DMS53 treated with DMSO at 0.1 percent for 48 hours (cell line): ENCODE results near the gene AAGAB.
"Not testable (repeated sequence)": the region's sequence is repeated elsewhere in the genome, so short reads cannot be mapped to it uniquely, and the experiment has no call there.

Experiments used
- DNase-seq: peaks from one replicate; lab custom pipeline; 2025; ENCODE audit not compliant: unreplicated experiment; lab: John Stamatoyannopoulos, UW

AAGAB gene

GRCh38 chr15:67254238-67255175 is at the start of gene AAGAB, which contains the start of gene IQCH:
TSS of gene AAGAB (minus strand) at chr15:67254661. CDS start at chr15:67254631, 30 bp downstream.
TSS of gene IQCH (plus strand) at chr15:67254786. CDS start at chr15:67254897, 111 bp downstream.
- DNase-seq = peak; percentile 85

GRCh38 chr15:67303490-67304363 is 49.3 kb upstream of the AAGAB start:
- peak; percentile 17 for DNase-seq

GRCh38 chr15:67300266-67301025 is 46.0 kb upstream of the AAGAB start:
- no peak for DNase-seq

GRCh38 chr15:67296684-67297083 is 42.2 kb upstream of the AAGAB start:
- DNase-seq = no peak

- no peak for DNase-seq
These were observed 41.7 kb upstream of the AAGAB start for GRCh38 chr15:67296188-67296587.

GRCh38 chr15:67290319-67290718 is 35.9 kb upstream of the AAGAB start:
- DNase-seq = no peak

- not testable (repeated sequence) for DNase-seq
These were observed 31.9 kb upstream of the AAGAB start for GRCh38 chr15:67286400-67286799.

- DNase-seq = not testable (repeated sequence)
These were observed 31.2 kb upstream of the AAGAB start for GRCh38 chr15:67285625-67286024.

GRCh38 chr15:67281714-67282113 is 27.3 kb upstream of the AAGAB start:
- no peak for DNase-seq

- DNase-seq = no peak
These were observed 25.8 kb upstream of the AAGAB start for GRCh38 chr15:67280217-67280616.

- DNase-seq = no peak
These were observed 22.2 kb upstream of the AAGAB start for GRCh38 chr15:67276666-67277065.

- DNase-seq = no peak
These were observed 19.8 kb upstream of the AAGAB start for GRCh38 chr15:67274236-67274635.

- no peak for DNase-seq
These were observed 13.8 kb upstream of the AAGAB start for GRCh38 chr15:67267951-67268941.

- DNase-seq = no peak
These were observed 13.0 kb upstream of the AAGAB start for GRCh38 chr15:67267440-67267839.

GRCh38 chr15:67266870-67267269 is 12.4 kb upstream of the AAGAB start:
- no peak for DNase-seq

- no peak for DNase-seq
These were observed 5.3 kb upstream of the AAGAB start for GRCh38 chr15:67259806-67260205.

- DNase-seq = no peak
These were observed 4.9 kb upstream of the AAGAB start for GRCh38 chr15:67259379-67259778.

- DNase-seq = not testable (repeated sequence)
These were observed 4.0 kb upstream of the AAGAB start for GRCh38 chr15:67258412-67258811.

GRCh38 chr15:67256051-67256450 is 1.6 kb upstream of the AAGAB start:
- no peak for DNase-seq
